Motor neuron (in vitro differentiated cells): ENCODE results near the gene CNOT10. TPM values are rescaled to one million over a fixed set of nuclear protein-coding genes. Genes with fewer than 3 reads are reported as not detected.
"Not testable (repeated sequence)": the region's sequence is repeated elsewhere in the genome, so short reads cannot be mapped to it uniquely, and the experiment has no call there.

ENCODE experiments used
- ATAC-seq, 8 experiments: fragments of 200-7000 bp; cut with Tn5 transposase; replicated peaks in 6 of 8; 2 replicates each; pipeline ENCODE4 v1.8.0; 2021; ENCODE audit warnings: mild to moderate bottlenecking in 8 of 8, moderate library complexity in 8 of 8
- H3K27ac ChIP-seq, 2 donors: fragments of 250-450 bp; sonication (Bioruptor Pico); 2 replicates each; pipeline ENCODE4 v1.9.0; 2021; ENCODE audit warnings: antibody characterized with exemption in 2 of 2, mild to moderate bottlenecking in 2 of 2, moderate library complexity in 1 of 2
- H3K4me1 ChIP-seq, 2 donors: fragments of 250-450 bp; sonication (Bioruptor Pico); replicated peaks in 1 of 2; 2 replicates each; pipeline ENCODE4 v1.6.1; 2021; ENCODE audit warnings: antibody characterized with exemption in 2 of 2, mild to moderate bottlenecking in 2 of 2, moderate library complexity in 1 of 2
- H3K4me3 ChIP-seq, 5 donors: fragments of 250-450 bp; sonication (Bioruptor Pico); 2 replicates each; pipeline ENCODE4 v1.9.0; 2021; ENCODE audit warnings: antibody characterized with exemption in 5 of 5, mild to moderate bottlenecking in 5 of 5, moderate library complexity in 4 of 5
- WGBS, 10 experiments: fragments of 450-650 bp; shearing (Covaris generic); methylation state at CpG; one replicate each; pipeline ENCODE4 v1.0.0; 2022; 5-methylcytosine and 5-hydroxymethylcytosine counted together
- in situ Hi-C, 9 experiments: fragments of 400-800 bp; cut with MboI; loops; one replicate each; pipeline ENCODE4 v1.15.0; 2021; ENCODE audit warnings: low sequenced_read_pairs in 9 of 9, low pct_unique_long_range_greater_than_20kb in 2 of 9; ENCODE audit not compliant: unreplicated experiment in 9 of 9
- total RNA-seq, 8 experiments: library from RNA; unstranded; fragments of 300-600 nt; gene quantifications; 2 replicates each; pipeline versions ENCODE4 v1.2.3 to v1.2.4, GENCODE V29; 2022

Gene CNOT10
- total RNA-seq, 8 experiments from 2014 or later, result 19.2 to 43.1 (median 33.6) TPM

GRCh38 chr3:32781211-32781968 lies 96.4 kb downstream of the CNOT10 start:
- H3K4me3 ChIP-seq, result peak overlapping the region; percentile 39 to 51 (median 47)
- ATAC-seq, result peak; percentile 86 to 92 (median 88)
- 0 to 13% (median 1%) methylated on average over 1 to 27 of the region's 59 CpGs; no CpG with 5 or more reads in 1 of the 10 experiments for WGBS, 10 experiments
- peak overlapping the region; percentile 54 to 82 for H3K27ac ChIP-seq
- in situ Hi-C loops, result no loop called here
- H3K4me1 ChIP-seq, result peaks cover 4% of the 10 kb centered on the region in 2 donors

GRCh38 chr3:32781969-32782270 lies 96.9 kb downstream of the CNOT10 start:
- in situ Hi-C loops, ATAC-seq, H3K4me1 ChIP-seq, H3K27ac ChIP-seq: not testable (repeated sequence)
- H3K4me3 ChIP-seq, result peak overlapping the region in 1 of 5 donors; percentile 48
- 63 to 95% (median 87%) methylated on average over 2 to 9 of the region's 9 CpGs for WGBS, 10 experiments

- Histone ChIP-seq H3K27ac (no peak overlapping the region), H3K4me3 (no peak overlapping the region), H3K4me1 (peaks cover 4% of the 10 kb centered on the region in 2 donors)
- no peak for ATAC-seq
- in situ Hi-C loops, result no loop called here
- 69 to 100% (median 72%) methylated on average over 1 to 3 of the region's 3 CpGs; no CpG with 5 or more reads in 7 of the 10 experiments for WGBS, 10 experiments
These were observed 97.4 kb downstream of the CNOT10 start for GRCh38 chr3:32782407-32782806.

- in situ Hi-C loops, result no loop called here
- WGBS, 10 experiments, result 0 to 59% (median 29%) methylated on average over 1 to 3 of the region's 3 CpGs; no CpG with 5 or more reads in 1 of the 10 experiments
- H3K27ac ChIP-seq, result no peak overlapping the region
- ATAC-seq, result no peak
- no peaks in the 10 kb centered on the region for H3K4me1 ChIP-seq
- H3K4me3 ChIP-seq, result no peak overlapping the region
These were observed 106.8 kb downstream of the CNOT10 start for GRCh38 chr3:32791833-32792232.

GRCh38 chr3:32794487-32795308 lies 109.7 kb downstream of the CNOT10 start:
- no peak overlapping the region for H3K4me3 ChIP-seq
- WGBS, 10 experiments, result 31 to 100% (median 89%) methylated on average over 1 to 6 of the region's 8 CpGs
- no peak for ATAC-seq
- H3K4me1 ChIP-seq, result no peaks in the 10 kb centered on the region
- no peak overlapping the region for H3K27ac ChIP-seq
- in situ Hi-C loops, result no loop called here

GRCh38 chr3:32796384-32796950 lies 111.5 kb downstream of the CNOT10 start:
- in situ Hi-C loops, H3K4me3 ChIP-seq, H3K27ac ChIP-seq, ATAC-seq, H3K4me1 ChIP-seq: not testable (repeated sequence)
- WGBS, 10 experiments, result 0 to 100% (median 80%) methylated on average over 1 to 7 of the region's 11 CpGs; no CpG with 5 or more reads in 2 of the 10 experiments

- peak in 1 of 8 experiments; percentile 40 for ATAC-seq
These were observed 112.8 kb downstream of the CNOT10 start for GRCh38 chr3:32797776-32798175.

GRCh38 chr3:32801440-32801839 lies 116.5 kb downstream of the CNOT10 start:
- in situ Hi-C loops, ATAC-seq: not testable (repeated sequence)

More at GRCh38 chr3:32797776-32798175, 112.8 kb downstream of the CNOT10 start:
- Histone ChIP-seq H3K27ac (no peak overlapping the region), H3K4me1 (no peaks in the 10 kb centered on the region), H3K4me3 (no peak overlapping the region)
- in situ Hi-C loops, result no loop called here
- 11 to 100% (median 80%) methylated on average over 1 to 2 of the region's 2 CpGs; no CpG with 5 or more reads in 3 of the 10 experiments for WGBS, 10 experiments

GRCh38 chr3:32813180-32813579 lies 128.2 kb downstream of the CNOT10 start:
- H3K27ac ChIP-seq, result no peak overlapping the region
- in situ Hi-C loops, result no loop called here
- 0 to 14% (median 8%) methylated on average over 1 to 2 of the region's 2 CpGs; no CpG with 5 or more reads in 5 of the 10 experiments for WGBS, 10 experiments

More at GRCh38 chr3:32801440-32801839, 116.5 kb downstream of the CNOT10 start:
- not testable (repeated sequence) for H3K4me1 ChIP-seq, H3K4me3 ChIP-seq, H3K27ac ChIP-seq
- WGBS, 10 experiments, result 55 to 100% (median 80%) methylated on average over 1 to 4 of the region's 5 CpGs; no CpG with 5 or more reads in 5 of the 10 experiments

GRCh38 chr3:32814361-32814760 lies 129.4 kb downstream of the CNOT10 start:
- Histone ChIP-seq H3K4me3 (no peak overlapping the region), H3K27ac (peak overlapping the region in 1 of 2 donors; percentile 35), H3K4me1 (peaks cover 21 to 29% of the 10 kb centered on the region in 2 donors)
- in situ Hi-C loops, result no loop called here
- ATAC-seq, result no peak
- 14 to 73% (median 36%) methylated on average over 2 to 6 of the region's 6 CpGs for WGBS, 10 experiments

More at GRCh38 chr3:32813180-32813579, 128.2 kb downstream of the CNOT10 start:
- Histone ChIP-seq H3K4me1 (peaks cover 21 to 29% of the 10 kb centered on the region in 2 donors), H3K4me3 (no peak overlapping the region)
- peak in 1 of 8 experiments; percentile 5 for ATAC-seq

GRCh38 chr3:32815841-32816438 lies 131.0 kb downstream of the CNOT10 start:
- H3K4me1 ChIP-seq, result peaks cover 26 to 29% of the 10 kb centered on the region in 2 donors
- in situ Hi-C loops, result no loop called here
- peak overlapping the region; percentile 89 to 95 for H3K27ac ChIP-seq
- WGBS, 10 experiments, result 0 to 83% (median 10%) methylated on average over 1 to 9 of the region's 21 CpGs; no CpG with 5 or more reads in 4 of the 10 experiments
- no peak for ATAC-seq
- H3K4me3 ChIP-seq, result peak overlapping the region; percentile 42 to 62 (median 52)

GRCh38 chr3:32816439-32817256 lies 131.7 kb downstream of the CNOT10 start:
- Histone ChIP-seq H3K27ac (peak overlapping the region; percentile 89 to 95), H3K4me3 (peak overlapping the region; percentile 42 to 62 (median 52)), H3K4me1 (peaks cover 29% of the 10 kb centered on the region in 2 donors)
- 0 to 8% (median 0%) methylated on average over 1 to 25 of the region's 85 CpGs; no CpG with 5 or more reads in 6 of the 10 experiments for WGBS, 10 experiments
- in situ Hi-C loops, result no loop called here
- ATAC-seq, result peak; percentile 10 to 78 (median 42)
